K562 (cell line): ENCODE results near the gene PCDH19. TPM values are rescaled to one million over a fixed set of nuclear protein-coding genes. Genes with fewer than 3 reads are reported as not detected.

Experiments used
- GABPB2 ChIP-seq: fragments of 250-450 bp; sonication (Bioruptor Pico); conservative IDR thresholded peaks from 2 replicates; pipeline ENCODE4 v1.5.1; 2021; ENCODE audit warnings: mild to moderate bottlenecking
- ZNF175 ChIP-seq: fragments of 200-800 bp; sonication (Bioruptor generic); IDR thresholded peaks from 2 replicates; pipeline ENCODE4 v1.6.1; 2016; ENCODE audit warnings: low read depth, mild to moderate bottlenecking, missing genetic modification characterization, missing compliant biosample characterization
- polyA plus RNA-seq, 8 experiments: library from polyadenylated mRNA; depleted of rRNA in 4 of 8; stranded (reverse) in 5 of 8; unstranded in 3 of 8; fragments of >200 nt; fragmentation: Nextera tagmentation in 2 of 8; fragmentation: Illumina TruSeq in 1 of 8; extraction: Ambion mirVana in 2 of 8; extraction: Trizol in 1 of 8; gene quantifications; 2 replicates each; pipeline versions ENCODE4 v1.2.1 to v1.2.3, GENCODE V29; 2011 to 2014; ENCODE audit warnings: inconsistent platforms in 1 of 8, missing spikeins in 1 of 8
- total RNA-seq, 7 experiments: library from RNA; depleted of rRNA in 6 of 7; stranded (reverse); fragments of >200 nt in 6 of 7; fragmentation: Illumina TruSeq in 2 of 7; extraction: Trizol in 2 of 7; gene quantifications; 2 replicates each; pipeline versions ENCODE4 v1.2.1 to v1.2.3, GENCODE V29; 2011 to 2021; ENCODE audit warnings: low replicate concordance in 1 of 7
- TF ChIP-seq, protein P1 (sequence below): sonication (generic); formaldehyde crosslinking; IDR thresholded peaks from 2 replicates; pipeline ENCODE4 v1.8.1; 2023; ENCODE audit warnings: missing genetic modification reagents, mild to moderate bottlenecking, borderline replicate concordance
- TF ChIP-seq, protein P2 (sequence below), 2 experiments: fragments of 450-650 bp in 1 of 2; IDR thresholded peaks; 2 replicates each; pipeline ENCODE4 v1.6.1; 2011 to 2017; ENCODE audit warnings: low read depth in 2 of 2, antibody characterized with exemption in 1 of 2, borderline replicate concordance in 1 of 2, low read length in 1 of 2, mild to moderate bottlenecking in 1 of 2, mixed read lengths in 1 of 2; ENCODE audit not compliant: control insufficient read depth in 1 of 2

PCDH19 gene
- total and polyA plus RNA-seq, 9 of the 15 experiments (the other 6 are each of a cell fraction or from before 2014, with no cell fraction given): not detected

DNA sequence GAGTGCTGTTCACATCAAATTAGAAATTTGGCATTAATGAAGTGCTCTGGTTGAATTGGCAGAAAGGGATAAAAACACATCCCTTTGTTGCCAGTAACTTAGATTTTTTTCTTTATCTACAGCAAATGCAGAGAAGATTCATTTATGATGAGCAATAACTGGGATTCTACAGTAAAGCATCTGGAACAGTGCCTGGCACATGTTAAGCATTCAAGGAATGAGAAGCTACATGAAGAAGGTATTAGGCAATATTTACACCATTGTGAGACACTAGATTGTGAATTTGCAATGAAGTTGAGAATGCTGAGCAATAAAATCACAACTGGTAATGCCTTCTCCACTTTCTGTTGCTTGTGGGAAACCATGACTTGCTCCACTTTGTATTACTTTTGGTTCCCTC, 33.5 kb downstream of the PCDH19 start (continued):
- TF ChIP-seq, protein P1, sequence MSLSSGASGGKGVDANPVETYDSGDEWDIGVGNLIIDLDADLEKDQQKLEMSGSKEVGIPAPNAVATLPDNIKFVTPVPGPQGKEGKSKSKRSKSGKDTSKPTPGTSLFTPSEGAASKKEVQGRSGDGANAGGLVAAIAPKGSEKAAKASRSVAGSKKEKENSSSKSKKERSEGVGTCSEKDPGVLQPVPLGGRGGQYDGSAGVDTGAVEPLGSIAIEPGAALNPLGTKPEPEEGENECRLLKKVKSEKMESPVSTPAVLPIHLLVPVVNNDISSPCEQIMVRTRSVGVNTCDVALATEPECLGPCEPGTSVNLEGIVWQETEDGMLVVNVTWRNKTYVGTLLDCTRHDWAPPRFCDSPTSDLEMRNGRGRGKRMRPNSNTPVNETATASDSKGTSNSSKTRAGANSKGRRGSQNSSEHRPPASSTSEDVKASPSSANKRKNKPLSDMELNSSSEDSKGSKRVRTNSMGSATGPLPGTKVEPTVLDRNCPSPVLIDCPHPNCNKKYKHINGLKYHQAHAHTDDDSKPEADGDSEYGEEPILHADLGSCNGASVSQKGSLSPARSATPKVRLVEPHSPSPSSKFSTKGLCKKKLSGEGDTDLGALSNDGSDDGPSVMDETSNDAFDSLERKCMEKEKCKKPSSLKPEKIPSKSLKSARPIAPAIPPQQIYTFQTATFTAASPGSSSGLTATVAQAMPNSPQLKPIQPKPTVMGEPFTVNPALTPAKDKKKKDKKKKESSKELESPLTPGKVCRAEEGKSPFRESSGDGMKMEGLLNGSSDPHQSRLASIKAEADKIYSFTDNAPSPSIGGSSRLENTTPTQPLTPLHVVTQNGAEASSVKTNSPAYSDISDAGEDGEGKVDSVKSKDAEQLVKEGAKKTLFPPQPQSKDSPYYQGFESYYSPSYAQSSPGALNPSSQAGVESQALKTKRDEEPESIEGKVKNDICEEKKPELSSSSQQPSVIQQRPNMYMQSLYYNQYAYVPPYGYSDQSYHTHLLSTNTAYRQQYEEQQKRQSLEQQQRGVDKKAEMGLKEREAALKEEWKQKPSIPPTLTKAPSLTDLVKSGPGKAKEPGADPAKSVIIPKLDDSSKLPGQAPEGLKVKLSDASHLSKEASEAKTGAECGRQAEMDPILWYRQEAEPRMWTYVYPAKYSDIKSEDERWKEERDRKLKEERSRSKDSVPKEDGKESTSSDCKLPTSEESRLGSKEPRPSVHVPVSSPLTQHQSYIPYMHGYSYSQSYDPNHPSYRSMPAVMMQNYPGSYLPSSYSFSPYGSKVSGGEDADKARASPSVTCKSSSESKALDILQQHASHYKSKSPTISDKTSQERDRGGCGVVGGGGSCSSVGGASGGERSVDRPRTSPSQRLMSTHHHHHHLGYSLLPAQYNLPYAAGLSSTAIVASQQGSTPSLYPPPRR (CRISPR knock-in tag): no peak
- TF ChIP-seq GABPB2 (CRISPR knock-in tag) (no peak), ZNF175 (CRISPR knock-in tag) (no peak)
- TF ChIP-seq, protein P2, sequence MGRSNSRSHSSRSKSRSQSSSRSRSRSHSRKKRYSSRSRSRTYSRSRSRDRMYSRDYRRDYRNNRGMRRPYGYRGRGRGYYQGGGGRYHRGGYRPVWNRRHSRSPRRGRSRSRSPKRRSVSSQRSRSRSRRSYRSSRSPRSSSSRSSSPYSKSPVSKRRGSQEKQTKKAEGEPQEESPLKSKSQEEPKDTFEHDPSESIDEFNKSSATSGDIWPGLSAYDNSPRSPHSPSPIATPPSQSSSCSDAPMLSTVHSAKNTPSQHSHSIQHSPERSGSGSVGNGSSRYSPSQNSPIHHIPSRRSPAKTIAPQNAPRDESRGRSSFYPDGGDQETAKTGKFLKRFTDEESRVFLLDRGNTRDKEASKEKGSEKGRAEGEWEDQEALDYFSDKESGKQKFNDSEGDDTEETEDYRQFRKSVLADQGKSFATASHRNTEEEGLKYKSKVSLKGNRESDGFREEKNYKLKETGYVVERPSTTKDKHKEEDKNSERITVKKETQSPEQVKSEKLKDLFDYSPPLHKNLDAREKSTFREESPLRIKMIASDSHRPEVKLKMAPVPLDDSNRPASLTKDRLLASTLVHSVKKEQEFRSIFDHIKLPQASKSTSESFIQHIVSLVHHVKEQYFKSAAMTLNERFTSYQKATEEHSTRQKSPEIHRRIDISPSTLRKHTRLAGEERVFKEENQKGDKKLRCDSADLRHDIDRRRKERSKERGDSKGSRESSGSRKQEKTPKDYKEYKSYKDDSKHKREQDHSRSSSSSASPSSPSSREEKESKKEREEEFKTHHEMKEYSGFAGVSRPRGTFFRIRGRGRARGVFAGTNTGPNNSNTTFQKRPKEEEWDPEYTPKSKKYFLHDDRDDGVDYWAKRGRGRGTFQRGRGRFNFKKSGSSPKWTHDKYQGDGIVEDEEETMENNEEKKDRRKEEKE (IDR thresholded peaks at IDR 0.05; ENCODE audit: borderline replicate concordance in 1 of 2, control insufficient read depth in 1 of 2, low read depth in 2 of 2, low read length in 1 of 2): no peak
